Gastroesophageal sphincter (tissue), 4 donors: ENCODE measurements around the gene VSTM2B. TPM values are rescaled to one million over a fixed set of nuclear protein-coding genes. Genes with fewer than 3 reads are reported as not detected.

ENCODE experiments used
- ATAC-seq: fragments of 150-250 bp; one replicate; pipeline ENCODE4 v1.9.1; 2016; ENCODE audit warnings: mild to moderate bottlenecking, moderate library complexity
- H3K27ac ChIP-seq, 4 donors: fragments of 200-600 bp; sonication (generic) in 3 of 4; 1 replicate in 3 of 4; 2 replicates in 1 of 4; pipeline ENCODE4 v1.5.1; 2016 to 2019
- H3K27me3 ChIP-seq: fragments of 200-600 bp; sonication (generic); one replicate; pipeline ENCODE4 v1.5.1; 2019
- H3K36me3 ChIP-seq, 2 donors: fragments of 200-600 bp; sonication (generic); one replicate each; pipeline ENCODE4 v1.5.1; 2019; ENCODE audit warnings: control low read depth in 1 of 2
- H3K4me1 ChIP-seq, 3 donors: fragments of 200-600 bp; sonication (generic); 1 replicate in 2 of 3; 2 replicates in 1 of 3; pipeline ENCODE4 v1.5.1; 2016 to 2019; ENCODE audit warnings: control low read depth in 2 of 3
- H3K4me3 ChIP-seq, 2 donors: fragments of 200-600 bp; sonication (generic); one replicate each; pipeline ENCODE4 v1.5.1; 2019; ENCODE audit warnings: mild to moderate bottlenecking in 1 of 2, moderate library complexity in 1 of 2
- H3K9me3 ChIP-seq, 3 donors: fragments of 200-600 bp; sonication (generic); one replicate each; pipeline ENCODE4 v1.5.1; 2017 to 2019; ENCODE audit warnings: control low read depth in 2 of 3
- EP300 ChIP-seq: sonication (generic); formaldehyde crosslinking; IDR thresholded peaks from one replicate; pipeline ENCODE4 v1.6.1; 2017; ENCODE audit warnings: antibody characterized with exemption, mild to moderate bottlenecking
- POLR2A ChIP-seq, 2 donors: fragments of 450-650 bp; IDR thresholded peaks; one replicate each; pipeline ENCODE4 v1.6.1; 2017; ENCODE audit warnings: antibody characterized with exemption in 2 of 2, mild to moderate bottlenecking in 2 of 2, moderate library complexity in 1 of 2
- POLR2AphosphoS5 ChIP-seq: sonication (generic); formaldehyde crosslinking; IDR thresholded peaks from one replicate; pipeline ENCODE4 v1.6.1; 2017; ENCODE audit warnings: antibody characterized with exemption
- WGBS, 2 donors: methylation state at CpG; one replicate each; pipeline ENCODE4 v1.1.5; 2018; ENCODE audit warnings: low coverage in 1 of 2; 5-methylcytosine and 5-hydroxymethylcytosine counted together
- total RNA-seq, 4 donors: library from RNA; depleted of rRNA; stranded (reverse); fragments of >200 nt; gene quantifications; one replicate each; pipeline ENCODE4 v1.1.0, GENCODE V29; 2016
- TF ChIP-seq, protein P1 (sequence below), 4 experiments: fragments of 200-600 bp in 2 of 4; fragments of 450-650 bp in 2 of 4; sonication (generic) in 1 of 4; IDR thresholded peaks; one replicate each; pipeline ENCODE4 v1.5.1; 2017 to 2019; ENCODE audit warnings: antibody characterized with exemption in 4 of 4, mild to moderate bottlenecking in 2 of 4, moderate library complexity in 2 of 4

Gene VSTM2B
- total RNA-seq, 4 donors from 2014 or later: 0.40 TPM; not detected in 3

DNA sequence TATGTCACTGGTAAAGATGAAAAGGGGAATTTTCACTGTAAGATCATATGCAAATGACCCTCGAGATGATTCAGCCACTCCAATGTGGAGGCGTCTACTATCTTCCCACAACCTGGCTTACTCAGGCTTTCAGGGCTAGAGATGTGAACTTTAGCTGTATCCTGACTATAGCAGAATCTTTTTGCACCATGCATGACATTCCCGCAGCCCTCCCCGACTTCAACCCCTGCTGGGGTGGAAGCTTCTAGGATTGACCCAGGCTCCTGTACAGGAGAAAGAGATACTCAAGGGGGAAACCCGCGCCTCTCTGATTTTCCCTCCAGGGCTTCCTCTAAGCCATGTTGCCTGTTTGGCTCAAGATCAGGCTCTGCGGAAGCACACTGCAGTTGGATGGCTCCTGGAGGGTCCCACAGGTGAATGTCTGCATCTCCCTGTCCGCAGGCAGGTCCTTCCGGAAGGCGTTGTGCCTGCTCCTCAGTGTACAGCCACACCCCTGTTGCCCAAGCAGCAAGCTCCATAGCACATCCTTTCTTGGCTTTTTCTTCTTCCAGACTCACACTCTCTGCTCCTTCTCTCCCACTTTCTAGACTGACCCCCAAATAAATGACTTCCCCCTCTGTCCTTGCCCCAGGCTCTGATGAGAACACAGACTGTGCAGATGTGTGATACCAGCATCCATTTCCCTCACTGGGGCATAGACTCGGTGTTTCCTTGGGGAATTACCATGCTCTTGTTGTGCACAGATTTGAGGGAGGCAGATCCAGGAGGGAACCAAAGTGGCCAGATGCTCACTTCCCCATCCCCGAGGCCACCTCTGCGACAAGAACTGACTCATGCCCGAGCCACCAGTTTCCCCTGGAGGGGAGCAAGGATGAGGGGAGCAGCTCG is 51.2 kb downstream of the VSTM2B start:
- no peaks in the 10 kb centered on the region for H3K36me3 ChIP-seq
- ATAC-seq: no peak
- 59 to 69% methylated on average over 5 to 10 of the region's 15 CpGs for WGBS, 2 donors
- H3K4me1 ChIP-seq: no peaks in the 10 kb centered on the region
- peaks cover 76% of the 10 kb centered on the region for H3K27me3 ChIP-seq
- no peak overlapping the region for H3K27ac ChIP-seq
- no peak for TF ChIP-seq POLR2A (IDR thresholded peaks at IDR 0.05)
- TF ChIP-seq EP300: no peak
- TF ChIP-seq, protein P1, sequence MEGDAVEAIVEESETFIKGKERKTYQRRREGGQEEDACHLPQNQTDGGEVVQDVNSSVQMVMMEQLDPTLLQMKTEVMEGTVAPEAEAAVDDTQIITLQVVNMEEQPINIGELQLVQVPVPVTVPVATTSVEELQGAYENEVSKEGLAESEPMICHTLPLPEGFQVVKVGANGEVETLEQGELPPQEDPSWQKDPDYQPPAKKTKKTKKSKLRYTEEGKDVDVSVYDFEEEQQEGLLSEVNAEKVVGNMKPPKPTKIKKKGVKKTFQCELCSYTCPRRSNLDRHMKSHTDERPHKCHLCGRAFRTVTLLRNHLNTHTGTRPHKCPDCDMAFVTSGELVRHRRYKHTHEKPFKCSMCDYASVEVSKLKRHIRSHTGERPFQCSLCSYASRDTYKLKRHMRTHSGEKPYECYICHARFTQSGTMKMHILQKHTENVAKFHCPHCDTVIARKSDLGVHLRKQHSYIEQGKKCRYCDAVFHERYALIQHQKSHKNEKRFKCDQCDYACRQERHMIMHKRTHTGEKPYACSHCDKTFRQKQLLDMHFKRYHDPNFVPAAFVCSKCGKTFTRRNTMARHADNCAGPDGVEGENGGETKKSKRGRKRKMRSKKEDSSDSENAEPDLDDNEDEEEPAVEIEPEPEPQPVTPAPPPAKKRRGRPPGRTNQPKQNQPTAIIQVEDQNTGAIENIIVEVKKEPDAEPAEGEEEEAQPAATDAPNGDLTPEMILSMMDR (IDR thresholded peaks at IDR 0.05): no peak
- TF ChIP-seq POLR2AphosphoS5: no peak
- H3K4me3 ChIP-seq: no peak overlapping the region
- peaks cover 0 to 11% (median 0%) of the 10 kb centered on the region in 3 donors for H3K9me3 ChIP-seq

DNA sequence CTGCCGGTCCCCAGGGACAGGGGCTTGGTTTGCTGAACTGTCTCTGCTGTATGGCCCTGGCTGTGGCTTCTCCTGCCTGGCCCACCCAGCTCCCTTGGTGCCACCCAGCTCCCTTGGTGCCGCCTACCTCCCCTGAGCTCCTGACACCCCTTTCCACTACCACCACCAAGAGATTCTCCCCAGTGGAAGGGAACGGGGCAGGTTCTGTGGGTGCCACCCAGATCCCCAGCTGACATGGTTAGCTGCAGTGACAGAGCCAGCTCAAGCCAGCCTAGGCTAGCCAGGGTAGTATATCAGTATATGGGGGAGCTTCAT is 51.8 kb downstream of the VSTM2B start:
- Histone ChIP-seq H3K4me3 (no peak overlapping the region), H3K36me3 (no peaks in the 10 kb centered on the region), H3K27ac (no peak overlapping the region), H3K27me3 (peaks cover 74% of the 10 kb centered on the region), H3K4me1 (no peaks in the 10 kb centered on the region), H3K9me3 (peaks cover 0 to 11% (median 0%) of the 10 kb centered on the region in 3 donors)
- TF ChIP-seq POLR2A (IDR thresholded peaks at IDR 0.05) (no peak), POLR2AphosphoS5 (no peak), EP300 (no peak)
- TF ChIP-seq, protein P1 (IDR thresholded peaks at IDR 0.05): no peak
- 20% methylated on average over 1 of the region's 3 CpGs; no CpG with 5 or more reads in 1 of the 2 donors for WGBS, 2 donors
- no peak for ATAC-seq

DNA sequence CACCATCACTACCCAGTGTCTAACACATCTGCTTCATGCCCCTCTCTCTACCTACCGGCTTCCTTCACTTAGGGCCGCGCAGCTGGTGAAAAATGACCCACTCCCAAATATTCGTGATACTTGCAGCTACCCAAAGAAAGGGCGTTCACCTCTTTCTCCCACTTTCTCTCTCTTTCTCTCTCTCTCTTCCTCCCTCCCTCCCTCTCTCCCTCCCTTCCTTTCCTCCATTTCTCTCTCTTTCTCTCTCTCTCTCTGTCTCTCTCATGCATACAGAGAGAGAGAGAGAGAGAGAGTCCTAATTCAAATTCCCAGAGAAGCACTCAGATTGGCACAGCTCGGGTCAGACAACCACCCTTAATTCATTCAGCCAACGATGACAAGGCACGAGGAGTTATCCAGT is 52.6 kb downstream of the VSTM2B start:
- H3K27ac ChIP-seq: no peak overlapping the region
- peaks cover 74% of the 10 kb centered on the region for H3K27me3 ChIP-seq
- no peak overlapping the region for H3K4me3 ChIP-seq
- no peaks in the 10 kb centered on the region for H3K4me1 ChIP-seq
- 69 to 71% methylated on average over 7 of the region's 8 CpGs for WGBS, 2 donors
- H3K36me3 ChIP-seq: no peaks in the 10 kb centered on the region
- TF ChIP-seq POLR2A (IDR thresholded peaks at IDR 0.05) (no peak), EP300 (no peak), POLR2AphosphoS5 (no peak)
- TF ChIP-seq, protein P1 (IDR thresholded peaks at IDR 0.05): no peak
- no peak for ATAC-seq
- peaks cover 0 to 11% (median 0%) of the 10 kb centered on the region in 3 donors for H3K9me3 ChIP-seq

DNA sequence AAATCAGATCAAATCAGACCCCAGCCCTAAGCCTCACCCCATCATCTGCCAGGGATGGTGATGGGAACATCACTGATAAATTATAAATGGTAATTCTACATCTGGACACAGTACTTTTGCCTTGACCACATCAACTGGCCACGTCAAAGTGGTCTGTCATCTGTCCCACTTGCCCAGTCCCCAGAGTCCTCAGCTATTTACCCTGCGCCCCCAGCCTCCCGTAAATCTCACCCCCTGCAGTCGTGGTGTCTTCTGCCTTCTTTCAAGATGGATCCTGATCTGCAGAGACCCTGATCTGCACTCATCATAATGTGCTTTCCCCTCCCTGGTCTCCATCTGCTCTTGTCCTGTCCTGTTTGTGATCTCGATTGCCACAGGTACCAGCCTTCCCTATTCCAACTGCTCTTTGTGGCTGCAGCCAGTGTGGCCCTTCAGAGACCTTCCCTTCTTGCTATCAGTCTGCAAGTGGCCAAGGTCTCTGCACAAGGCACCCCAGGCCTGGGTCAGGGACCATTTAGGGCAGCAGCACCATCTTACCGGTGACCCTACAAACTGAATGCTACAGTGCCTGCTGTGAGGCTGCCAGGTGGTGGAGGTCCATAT is 53.6 kb downstream of the VSTM2B start:
- H3K27me3 ChIP-seq: peaks cover 66% of the 10 kb centered on the region
- H3K36me3 ChIP-seq: no peaks in the 10 kb centered on the region
- no peaks in the 10 kb centered on the region for H3K4me1 ChIP-seq
- peaks cover 0 to 13% (median 0%) of the 10 kb centered on the region in 3 donors for H3K9me3 ChIP-seq
- H3K4me3 ChIP-seq: no peak overlapping the region
- H3K27ac ChIP-seq: no peak overlapping the region
- TF ChIP-seq POLR2AphosphoS5 (no peak), POLR2A (IDR thresholded peaks at IDR 0.05) (no peak), EP300 (no peak)
- TF ChIP-seq, protein P1 (IDR thresholded peaks at IDR 0.05): no peak
- no peak for ATAC-seq
- 73 to 75% methylated on average over 2 to 4 of the region's 6 CpGs for WGBS, 2 donors
